Measurements from ENCODE around the gene ECM2.

Gene ECM2

GRCh38 chr9:92496396-92497176, 39.2 kb downstream of the ECM2 start:
- DNase-seq: no peak

DNA sequence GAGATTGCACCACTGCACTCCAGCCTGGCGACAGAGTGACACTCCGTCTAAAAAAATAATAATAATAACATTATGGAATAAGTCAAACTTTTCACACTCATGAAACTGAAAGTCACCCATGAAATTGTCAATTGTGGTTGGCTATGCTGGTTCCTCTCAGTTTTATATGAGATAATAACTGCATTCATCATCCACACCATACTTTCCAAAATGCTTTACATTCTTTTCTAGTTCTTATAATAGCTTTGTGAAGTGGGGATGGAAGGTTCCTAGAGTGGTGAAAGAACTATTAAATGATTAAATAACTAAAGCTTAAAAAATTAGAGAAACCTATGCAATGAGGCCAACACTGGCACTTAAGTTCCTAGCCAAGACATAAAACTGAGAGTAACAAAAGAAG, 40.9 kb downstream of the ECM2 start:
- DNase-seq: no peak

DNA sequence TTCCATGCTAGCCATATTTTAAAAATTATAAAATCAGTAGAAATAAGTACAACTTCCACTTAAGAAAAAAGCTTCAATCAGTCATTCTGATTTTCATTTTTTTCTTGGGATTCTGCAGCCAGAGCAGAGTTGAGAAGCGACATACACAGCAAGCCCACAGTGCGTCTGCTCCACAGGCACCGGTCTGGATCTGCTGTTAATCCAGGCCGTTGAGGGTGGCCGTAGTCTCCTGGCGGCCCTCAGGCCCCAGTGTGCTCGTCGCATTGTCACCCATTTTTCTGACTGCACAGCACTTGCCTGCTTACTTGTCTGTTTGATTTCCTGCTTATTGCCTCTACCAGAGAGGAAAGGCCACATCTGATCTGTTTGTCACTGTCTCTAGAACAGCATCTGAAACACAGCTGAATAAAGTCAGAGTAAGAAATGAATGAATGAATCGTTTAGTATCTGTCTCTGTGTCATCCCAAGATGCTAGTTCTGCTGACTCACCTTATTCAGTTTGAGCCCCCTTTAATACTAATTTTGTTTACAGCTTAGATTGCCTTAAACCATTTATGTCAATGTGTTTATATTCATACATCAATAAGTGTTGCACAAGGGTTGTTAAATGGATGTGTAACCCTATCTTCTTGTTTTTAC, 41.9 kb downstream of the ECM2 start:
- no peak for DNase-seq

DNA sequence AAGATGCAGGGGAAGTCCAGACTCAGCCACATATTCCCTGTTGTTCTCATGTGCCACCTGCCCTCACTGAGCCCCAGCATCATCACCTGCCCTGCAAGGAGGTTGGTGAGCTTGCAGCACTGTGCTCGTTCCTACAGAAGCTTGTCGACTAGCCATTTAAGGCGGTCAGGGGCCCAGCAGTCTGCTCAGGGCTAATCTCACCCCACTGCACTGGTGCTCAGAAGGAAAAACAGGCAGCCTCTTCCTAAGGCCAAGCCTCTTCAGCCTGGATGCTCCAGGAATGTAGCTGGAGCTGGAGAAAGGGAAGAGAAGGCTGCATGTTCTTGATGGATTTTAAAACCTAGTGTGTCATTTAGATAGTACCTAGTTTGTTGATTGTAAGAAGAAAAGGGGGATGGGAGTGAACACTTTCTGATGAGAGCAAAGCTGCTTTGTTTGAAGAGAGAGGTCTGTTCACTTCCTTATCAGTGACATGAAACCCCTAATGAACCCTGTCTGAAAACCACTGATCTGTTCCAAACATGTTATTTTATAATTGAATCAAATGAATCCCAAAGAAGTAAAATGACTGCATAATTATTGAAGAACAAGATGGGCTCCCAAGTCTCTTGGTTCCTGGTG, 42.9 kb downstream of the ECM2 start:
- no peak for DNase-seq

DNA sequence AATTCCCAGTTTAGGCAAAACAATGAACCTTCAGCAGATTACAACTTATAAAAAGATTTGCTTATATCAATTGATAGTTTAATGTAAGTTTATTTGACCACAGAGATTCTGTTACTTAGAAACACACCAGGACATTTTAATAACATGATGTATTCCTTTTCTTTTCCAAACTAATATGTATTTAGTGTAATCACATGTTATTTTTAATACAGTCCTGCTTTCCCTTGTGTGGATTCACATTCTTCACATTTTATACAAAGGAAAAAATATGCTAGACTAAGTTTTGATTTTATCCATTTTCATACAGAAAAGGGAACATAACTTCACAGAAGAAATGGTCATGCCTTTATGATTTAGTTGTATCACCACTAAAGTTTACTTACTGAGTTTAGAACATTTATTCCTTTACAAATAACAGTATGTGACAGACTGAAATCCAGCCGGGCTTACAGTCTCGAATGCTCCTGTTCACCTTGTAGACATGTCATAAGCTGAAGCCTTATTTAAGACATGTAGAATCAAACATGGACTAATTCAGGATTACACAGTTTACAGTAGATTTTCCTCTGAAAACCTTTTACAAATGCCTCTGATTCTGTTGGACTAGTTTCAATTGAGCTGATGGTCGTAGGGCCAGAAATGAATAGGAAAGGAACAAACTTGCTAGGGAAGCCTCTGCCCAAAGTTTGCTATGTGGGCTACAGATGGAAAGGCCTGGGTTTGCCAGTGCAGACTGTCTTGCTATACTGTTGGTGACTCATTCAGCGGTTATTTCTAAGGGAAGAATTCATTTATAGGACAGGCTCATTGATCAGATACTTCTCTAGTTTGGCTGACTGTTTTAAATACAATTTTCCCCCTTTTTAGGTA, 46.9 kb downstream of the ECM2 start:
- DNase-seq: no peak

DNA sequence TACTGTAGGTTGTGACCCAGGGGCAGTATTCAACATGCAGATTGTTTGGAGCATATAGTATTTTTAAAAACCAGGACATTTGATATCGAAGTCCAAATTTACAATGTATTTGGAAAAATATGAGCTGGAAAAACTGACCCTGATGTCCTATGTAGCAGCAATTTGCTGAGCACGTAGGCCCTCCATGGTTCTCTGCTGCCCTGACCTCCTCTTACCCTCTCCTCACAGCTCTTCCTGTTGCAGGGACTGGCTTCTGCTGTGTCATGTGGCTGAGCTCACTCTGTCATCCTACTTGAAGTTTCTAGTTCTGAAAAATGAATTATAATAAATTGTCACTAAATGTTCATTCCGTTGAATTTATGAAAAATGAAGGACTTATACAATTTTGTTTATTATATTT, 49.4 kb downstream of the ECM2 start:
- DNase-seq: no peak

GRCh38 chr9:92484563-92484962, 51.2 kb downstream of the ECM2 start:
- DNase-seq: no peak

GRCh38 chr9:92483627-92484545, 51.9 kb downstream of the ECM2 start:
- DNase-seq: no peak

- DNase-seq: no peak
Measured at GRCh38 chr9:92482805-92483204, 53.0 kb downstream of the ECM2 start.

DNA sequence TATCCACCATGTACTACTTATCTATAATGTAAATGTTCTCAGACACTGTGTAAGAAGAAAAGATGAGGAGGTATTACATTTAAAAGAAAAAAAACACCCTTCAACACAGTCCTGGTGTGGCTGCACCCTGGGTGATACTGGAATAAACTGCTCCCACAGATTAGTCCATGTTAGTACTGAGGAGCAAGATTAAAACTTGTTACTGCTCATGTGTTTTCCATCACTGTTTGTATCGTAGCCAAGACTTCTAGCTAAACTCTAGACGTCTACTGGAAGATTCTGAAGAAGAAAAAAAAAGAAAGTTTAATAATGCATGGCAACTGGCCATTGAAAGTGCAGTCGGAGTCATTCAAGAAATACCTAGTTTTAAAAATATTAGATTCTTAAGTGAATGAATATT, 53.5 kb downstream of the ECM2 start, which contains the start of gene ASPN:
Gene ASPN (minus strand): TSS at position 178 of the 400 bp plus-strand sequence.
- DNase-seq: no peak

- DNase-seq: no peak
Measured at GRCh38 chr9:92480986-92481633, 54.7 kb downstream of the ECM2 start.

GRCh38 chr9:92480291-92480771, 55.5 kb downstream of the ECM2 start:
- DNase-seq: no peak

DNA sequence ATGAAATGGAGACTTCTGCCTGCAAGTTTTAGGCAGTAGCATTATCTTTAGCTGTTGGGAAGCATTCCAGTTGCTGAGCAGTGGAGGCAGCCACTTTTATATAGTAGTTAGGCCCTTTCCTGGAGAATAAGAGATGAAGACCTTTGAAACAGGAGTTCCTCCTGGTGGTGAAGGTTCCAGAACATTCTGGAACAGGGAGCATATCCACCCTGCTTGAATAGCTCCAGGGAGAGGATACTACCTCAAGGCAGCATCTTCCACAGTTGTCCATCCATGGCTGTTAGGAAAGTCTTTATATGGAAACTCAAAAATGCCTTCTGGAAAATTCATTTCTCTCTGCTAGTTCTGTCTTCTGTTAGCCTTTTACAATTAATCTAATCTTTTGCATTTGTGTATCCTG, 56.4 kb downstream of the ECM2 start:
- DNase-seq: no peak

GRCh38 chr9:92478783-92479182, 57.0 kb downstream of the ECM2 start:
- no peak for DNase-seq

DNA sequence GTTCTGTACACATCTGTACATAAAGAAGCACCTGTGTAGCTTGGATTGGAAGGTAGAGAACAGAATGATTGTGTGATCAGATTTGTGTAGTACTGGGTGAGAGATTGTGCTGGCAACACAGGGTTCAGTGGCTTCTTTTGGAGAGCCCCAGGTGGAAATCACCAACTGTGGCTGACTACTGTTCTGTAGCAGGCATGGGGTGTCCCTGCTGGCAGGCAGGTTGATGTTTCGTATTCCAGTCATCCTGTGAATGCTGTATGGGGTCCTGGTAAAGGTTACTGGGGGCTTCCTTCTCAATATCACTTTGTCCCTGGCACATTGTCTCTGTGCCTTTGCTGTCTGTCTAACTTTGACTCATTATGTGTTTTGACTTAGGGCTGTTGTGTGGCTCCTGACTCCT, 58.8 kb downstream of the ECM2 start:
- DNase-seq: no peak

DNA sequence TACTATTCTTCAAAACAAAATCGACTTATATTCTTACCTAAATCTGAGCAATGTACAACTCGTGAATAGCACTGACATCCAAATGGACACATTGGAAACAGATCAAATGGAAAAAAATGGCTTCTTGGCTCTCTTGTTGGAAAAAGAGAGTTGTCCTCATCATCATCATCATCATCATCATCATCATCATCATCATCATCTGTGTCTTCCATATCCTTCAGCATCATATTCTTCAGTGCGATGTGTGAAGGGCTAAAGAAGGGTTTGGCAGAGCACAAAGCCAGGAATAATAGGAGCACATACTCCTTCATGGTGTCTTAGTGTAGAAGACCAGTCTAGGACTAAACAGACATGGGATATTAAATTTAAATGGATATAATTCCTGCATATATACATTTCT, 61.2 kb downstream of the ECM2 start:
- DNase-seq: no peak

DNA sequence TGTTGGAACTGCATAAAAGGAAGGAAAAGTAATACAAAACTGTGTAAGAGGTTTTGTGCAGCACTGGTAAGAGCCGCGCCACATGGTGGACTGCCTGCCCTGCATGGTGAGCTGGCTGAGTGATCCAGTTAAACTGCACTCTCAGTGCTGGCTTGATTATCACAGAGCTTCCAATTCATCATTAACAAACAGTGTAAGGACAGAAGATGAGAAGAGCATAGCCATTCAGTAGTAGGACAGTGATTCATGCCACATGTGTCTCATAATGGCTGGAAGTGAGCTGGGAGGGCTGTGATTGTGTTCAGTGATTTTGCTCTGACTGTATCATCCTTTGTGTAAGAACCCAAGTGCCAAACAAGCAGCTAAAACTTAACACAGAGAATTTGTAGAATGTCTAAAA, 67.6 kb downstream of the ECM2 start:
- DNase-seq: no peak

DNA sequence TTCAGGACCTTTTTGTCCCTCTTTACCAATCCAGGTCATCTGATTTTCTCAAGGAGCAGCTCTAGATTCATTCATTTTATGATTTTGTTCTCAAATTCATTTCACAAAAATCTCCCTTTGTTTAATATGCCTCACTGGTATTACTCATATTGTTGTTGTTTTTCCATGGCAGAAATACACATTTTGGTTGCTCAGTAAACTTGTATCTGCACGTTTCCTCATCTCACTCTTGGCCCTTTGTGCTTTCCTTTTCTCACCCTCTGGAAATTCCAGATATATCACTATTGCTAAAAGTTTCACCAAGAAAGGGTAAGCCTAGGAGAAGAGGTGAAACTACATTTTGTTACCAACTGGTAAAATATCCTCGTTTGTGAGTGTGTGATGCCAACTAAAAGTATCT, 68.3 kb downstream of the ECM2 start:
- no peak for DNase-seq

- no peak for DNase-seq
Measured at GRCh38 chr9:92467041-92467440, 68.7 kb downstream of the ECM2 start.

DNA sequence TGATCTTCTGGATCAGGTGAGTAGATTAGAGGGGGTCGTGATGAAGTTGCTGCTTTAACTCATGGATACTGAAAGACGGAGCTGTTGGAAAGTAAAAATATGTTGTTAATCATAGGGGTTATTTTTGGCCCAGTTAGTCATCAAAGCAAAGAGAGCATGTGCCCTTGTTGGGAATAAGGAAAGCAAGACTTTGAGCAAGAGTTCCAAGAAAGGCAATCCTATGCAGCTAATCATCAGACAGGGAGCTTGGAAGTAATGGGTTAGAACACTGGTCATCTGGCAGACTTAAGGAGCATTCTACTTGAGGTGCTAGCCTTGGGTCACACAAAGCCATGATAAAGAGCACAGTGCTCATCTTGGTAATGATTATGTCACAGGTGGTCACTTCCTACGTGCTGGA, 71.8 kb downstream of the ECM2 start:
- no peak for DNase-seq

DNA sequence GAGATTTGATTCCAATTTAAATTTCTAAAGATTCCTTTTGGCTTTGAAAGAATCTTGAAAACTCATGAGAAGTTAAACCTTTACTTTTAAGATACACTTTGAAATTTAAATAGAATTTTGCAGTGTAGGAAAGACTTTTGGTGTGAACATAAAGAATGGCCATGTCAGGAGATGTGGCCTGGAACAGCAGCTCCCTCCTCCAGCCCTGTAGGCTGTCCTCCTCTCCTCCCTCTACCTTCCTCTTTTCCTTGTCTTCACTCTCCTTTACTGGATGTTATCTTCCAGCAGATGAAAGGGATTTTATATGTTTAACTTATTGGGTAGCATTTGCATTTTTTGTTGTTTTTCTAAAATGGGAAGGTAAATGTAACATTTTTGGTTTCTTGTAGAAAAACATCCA, 72.4 kb downstream of the ECM2 start:
- no peak for DNase-seq
